GM18526 (cell line): ENCODE results near the gene IL1R2.

Experiments
- POLR2A ChIP-seq: IDR thresholded peaks from 3 replicates; pipeline ENCODE4 v1.6.1; 2011; ENCODE audit not compliant: insufficient read length; ENCODE audit errors: extremely low read depth

IL1R2 gene

DNA sequence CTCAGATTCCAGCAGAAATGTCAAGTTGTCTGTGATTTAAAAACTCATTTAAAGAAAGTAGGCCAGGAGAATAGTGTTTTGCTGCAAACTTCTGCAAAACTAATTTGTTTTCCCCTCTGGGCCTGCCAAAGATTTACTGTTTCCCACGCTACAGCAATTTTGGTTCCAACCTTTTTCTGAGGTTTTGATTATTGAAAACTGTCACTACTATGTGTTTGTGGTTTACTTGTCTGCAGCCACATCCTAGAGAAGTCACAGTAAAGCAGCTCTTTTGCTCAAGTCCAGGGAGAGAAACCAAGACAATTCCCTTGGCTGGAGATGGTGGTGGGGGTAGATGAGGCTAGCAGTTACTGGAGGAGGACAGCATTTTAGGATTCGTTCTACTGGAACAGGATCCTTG, 12.8 kb downstream of the IL1R2 start:
- no peak for TF ChIP-seq POLR2A

DNA sequence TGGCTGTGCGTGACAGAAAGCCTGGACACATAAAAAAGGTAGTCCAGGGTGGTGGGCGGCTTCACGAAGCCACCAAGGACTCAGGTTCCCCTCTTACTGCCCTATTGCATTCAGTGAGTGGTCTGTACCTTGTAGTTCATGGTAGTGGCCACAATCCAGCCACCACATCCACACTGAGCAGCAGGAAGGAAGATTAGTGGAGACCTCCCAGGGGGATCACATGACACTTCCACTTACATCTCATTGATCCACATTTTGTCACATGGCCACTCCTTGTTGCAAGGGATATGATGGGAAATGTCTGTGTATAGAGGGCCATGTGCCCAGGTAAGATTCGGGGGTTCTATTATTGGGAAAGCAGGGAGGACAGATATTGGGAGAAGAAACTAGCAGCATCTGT, 13.7 kb downstream of the IL1R2 start:
- TF ChIP-seq POLR2A: no peak

DNA sequence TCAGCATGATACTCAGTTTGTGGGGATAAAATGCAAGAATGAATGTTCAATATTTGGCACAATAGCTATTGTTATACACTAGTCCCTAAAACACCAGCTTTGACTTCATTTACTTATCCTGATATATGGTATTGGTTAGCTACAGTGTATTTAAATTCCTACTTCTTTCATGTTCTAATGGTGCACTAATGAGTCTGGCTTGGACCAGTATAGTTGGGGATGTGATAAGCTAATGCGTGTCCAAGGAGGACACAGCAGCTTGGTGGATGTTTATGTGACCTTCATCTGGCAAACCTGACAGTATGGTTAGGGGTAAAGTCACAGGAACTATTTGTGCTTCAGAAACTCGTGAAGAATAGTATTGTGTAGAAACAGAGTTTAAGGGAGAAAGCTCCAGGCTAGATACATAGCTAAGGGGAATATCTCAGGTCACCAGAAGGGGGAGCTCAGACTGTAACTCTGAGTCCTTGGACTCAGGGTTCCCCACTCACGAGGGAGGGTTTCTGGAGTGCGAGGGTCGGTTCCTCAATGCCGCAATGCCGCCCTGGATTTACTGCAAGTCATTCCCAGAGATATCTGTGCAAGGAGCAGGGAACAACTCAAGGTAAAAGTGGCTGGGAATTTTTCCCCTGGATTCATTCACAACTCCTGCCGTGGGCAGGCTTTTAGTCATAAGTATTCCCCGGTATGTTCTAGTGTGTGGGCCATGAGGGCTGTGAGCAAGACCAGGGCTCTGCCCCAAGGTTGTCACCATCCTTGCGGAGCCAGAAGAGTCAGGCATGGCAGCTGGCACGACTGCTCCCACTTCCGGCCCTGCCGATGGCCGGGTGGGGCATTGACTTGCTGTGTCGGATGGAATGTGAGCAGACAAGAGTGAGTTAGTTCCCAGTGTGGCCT, 14.5 kb downstream of the IL1R2 start:
- no peak for TF ChIP-seq POLR2A

DNA sequence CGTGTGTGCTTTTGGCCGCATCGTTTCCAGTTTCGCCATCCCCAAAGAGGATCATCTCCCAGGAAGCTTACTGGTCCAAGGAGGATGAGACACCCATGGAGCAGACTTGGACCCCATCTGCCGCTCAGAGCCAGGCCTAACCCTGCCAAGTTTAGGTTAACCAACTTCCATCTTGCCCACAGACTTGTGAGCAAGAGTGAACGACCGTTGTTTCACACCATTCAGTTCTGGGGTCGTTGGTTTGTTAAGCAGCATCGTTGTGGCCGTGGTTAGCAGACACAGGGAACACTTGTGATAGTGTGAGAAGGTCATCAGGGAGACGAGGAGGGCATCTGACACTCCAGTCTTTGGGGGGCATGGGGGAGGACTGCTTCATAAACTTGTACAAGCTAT, 15.1 kb downstream of the IL1R2 start:
- TF ChIP-seq POLR2A: no peak

DNA sequence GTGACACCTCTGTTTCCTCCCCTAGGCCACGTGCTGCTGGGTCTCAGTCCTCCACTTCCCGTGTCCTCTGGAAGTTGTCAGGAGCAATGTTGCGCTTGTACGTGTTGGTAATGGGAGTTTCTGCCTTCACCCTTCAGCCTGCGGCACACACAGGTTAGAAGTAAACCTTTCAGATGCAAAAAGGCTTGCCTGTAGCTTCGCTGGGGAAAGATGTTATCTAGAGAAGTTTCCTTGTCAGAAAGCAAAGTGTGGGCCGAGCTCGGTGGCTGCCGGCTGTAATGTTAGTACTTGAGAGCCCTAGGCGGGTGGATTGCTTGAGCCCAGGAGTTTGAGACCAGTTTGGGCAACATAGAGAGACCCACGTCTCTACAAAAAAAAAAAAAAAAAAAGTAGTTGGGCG, 16.7 kb downstream of the IL1R2 start:
- no peak for TF ChIP-seq POLR2A

DNA sequence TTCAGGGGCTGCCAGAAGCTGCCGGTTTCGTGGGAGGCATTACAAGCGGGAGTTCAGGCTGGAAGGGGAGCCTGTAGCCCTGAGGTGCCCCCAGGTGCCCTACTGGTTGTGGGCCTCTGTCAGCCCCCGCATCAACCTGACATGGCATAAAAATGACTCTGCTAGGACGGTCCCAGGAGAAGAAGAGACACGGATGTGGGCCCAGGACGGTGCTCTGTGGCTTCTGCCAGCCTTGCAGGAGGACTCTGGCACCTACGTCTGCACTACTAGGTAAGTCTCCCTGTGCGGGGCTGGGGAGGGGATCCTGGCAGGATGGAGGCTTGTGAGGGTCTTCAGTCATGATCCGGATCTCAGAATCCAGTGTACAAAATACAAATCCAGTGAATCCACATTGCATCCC, 17.8 kb downstream of the IL1R2 start:
- TF ChIP-seq POLR2A: no peak

DNA sequence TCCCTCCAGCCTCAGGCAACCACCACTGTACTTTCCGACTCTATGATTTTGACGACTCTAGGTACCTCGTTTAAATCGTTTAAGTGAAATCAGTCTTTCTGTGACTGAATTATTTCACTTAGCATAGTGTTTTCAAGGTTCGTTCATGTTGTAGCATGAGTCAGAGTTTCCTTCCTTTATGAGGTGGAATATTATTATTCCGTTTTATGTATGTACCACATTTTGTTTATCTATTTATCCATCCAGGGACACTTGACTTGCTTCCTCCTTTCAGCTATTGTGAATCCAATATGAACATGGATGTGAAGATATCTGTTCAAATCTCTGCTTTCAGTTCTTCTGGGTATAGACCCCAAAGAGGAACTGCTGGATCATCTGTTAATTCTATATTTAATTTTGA, 19.1 kb downstream of the IL1R2 start:
- TF ChIP-seq POLR2A: no peak

DNA sequence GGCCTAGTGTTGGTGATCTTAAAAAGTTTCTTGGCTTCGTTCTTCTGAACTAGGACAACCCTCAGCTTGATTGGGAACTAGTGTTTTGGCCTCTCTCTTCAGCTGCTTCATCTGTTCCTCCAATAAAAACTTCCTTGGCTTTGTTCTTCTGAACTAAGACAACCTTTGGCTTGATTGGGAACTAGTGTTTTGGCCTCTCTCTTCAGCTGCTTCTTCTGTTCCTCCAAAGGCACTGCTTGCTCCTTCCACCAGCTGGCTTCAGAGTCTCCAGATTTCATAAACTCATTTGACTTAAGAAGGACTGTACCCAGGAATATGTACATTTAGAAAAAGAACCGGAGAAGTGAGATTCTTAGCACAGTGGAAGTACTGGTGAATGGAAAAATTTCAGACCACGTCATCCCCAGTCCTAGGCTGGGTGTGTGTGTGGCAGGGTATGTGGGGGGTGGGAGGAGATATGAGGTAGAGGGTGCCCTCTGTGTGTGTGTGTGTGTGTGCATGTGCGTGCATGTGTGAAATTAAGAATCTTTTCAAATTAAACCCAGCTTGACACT, 20.4 kb downstream of the IL1R2 start:
- no peak for TF ChIP-seq POLR2A

DNA sequence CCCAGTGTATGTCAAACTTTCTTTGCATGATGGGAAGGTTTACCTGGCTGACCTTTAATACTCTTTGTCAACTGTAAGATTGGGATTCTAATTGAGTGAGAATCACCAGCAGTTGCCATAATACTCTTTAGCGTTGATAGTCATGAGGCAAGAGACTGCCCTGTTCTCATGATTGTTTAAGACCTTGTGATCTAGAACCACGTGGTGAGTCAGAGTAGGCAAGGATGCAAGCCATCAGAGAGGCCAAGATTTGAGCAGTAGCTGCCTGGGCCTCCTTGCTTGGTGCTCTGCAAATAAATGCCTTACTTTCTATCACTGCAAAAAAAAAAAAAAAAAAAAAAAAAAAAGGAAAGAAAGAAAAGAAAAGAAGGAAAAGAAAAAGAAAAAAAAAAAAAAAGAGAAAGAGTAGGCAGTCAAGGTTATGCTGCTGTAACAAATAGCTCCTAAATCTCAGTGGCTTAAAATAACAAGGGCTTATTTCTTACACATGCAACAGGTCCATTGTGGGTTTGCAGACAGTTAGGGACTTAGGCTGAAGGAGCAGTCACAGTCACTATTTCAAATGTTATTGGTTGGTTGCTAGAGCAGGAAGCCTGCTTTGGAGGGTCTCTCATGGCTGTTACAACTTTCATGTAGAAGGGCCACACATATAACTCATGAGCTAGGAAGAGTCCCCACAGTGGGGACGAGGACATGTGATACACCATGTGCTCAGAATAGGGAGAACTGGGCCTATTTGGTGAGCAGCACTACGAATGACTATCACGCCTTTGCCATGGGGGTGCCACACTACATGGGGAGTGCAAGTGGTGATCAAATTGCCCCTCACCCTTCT, 21.7 kb downstream of the IL1R2 start:
- no peak for TF ChIP-seq POLR2A

DNA sequence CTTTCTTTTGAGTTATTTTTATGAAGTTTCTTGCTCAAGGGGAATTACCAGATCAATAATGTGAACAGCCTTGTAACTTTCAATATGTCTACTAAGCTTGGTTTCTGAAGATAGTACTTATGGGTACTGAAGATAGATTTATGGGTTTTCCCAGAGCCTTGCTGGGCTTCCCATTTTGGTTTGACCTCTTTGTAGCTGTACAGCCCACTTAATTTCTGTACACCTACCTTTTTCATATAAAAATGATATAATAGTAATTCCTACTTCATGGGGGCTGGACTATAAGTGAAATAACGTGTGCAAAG, 22.2 kb downstream of the IL1R2 start:
- no peak for TF ChIP-seq POLR2A

DNA sequence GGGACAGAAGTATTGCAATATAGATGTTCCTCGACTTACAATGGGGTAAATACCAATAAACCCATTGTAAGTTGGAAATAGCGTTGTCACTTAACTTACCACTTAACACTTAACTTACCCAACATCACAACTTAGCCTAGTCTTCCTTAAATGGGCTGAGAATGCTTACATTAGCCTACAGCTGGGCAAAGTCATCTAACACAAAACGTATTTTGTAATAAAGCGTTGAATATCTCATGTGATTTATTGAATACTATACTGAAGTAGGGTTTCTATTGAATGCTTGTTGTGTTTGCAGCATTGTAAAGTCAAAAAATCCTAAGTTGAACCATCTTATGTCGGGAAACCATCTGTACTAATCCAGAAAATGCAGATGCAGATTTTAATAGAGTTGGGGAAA, 23.6 kb downstream of the IL1R2 start:
- no peak for TF ChIP-seq POLR2A

DNA sequence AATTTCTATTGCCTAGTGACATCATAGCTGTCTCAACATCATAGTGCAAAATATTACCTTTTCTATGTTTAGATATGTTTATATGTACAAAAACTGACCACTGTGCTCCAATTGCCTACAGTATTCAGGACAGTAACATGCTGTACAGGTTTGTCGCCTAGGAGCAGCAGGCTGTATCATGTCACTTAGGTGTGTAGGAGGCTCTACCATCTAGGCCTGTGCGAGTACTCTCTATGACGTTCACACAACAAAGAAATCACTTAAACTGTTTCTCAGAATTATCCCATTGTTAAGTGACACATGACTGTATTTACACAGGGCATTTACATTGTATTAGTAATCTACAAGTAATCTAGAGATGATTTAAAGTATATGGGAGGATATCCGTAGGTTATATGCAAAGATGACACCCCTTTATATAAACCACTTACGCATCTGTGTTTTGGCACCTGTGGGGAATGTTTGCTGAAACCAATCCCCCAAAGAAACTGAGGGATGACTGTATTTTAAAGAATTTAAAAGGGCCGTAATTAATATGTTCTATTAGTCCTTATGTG, 24.7 kb downstream of the IL1R2 start:
- TF ChIP-seq POLR2A: no peak

DNA sequence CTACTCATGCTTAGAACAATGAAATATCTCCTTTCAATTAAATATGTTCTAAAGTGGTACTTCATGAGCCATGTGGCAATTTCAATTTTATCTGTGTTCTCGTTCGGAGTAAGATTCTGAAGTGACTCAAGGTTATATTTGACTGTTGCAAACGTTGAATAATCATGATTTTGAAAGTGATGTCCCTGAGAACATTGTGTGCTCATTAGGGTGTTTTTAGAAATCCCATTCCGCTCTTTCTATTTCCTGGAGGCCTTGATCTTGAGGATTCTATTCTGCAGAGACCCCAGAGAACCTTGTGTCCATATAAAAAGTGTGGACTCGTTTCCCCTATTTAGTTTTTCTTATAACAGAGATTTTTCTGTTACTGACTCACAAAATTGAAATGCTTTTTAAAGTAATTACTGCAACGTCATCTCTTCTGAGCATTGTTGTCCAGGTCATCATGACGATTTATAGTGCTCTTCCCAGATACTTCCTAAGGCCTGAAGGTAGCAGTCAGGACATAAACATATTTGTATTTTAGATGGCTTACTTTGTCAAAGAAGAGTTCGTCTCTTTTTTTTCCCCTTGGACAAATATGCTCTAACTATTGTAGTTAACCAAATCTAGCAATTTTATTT, 27.2 kb downstream of the IL1R2 start:
- TF ChIP-seq POLR2A: no peak

DNA sequence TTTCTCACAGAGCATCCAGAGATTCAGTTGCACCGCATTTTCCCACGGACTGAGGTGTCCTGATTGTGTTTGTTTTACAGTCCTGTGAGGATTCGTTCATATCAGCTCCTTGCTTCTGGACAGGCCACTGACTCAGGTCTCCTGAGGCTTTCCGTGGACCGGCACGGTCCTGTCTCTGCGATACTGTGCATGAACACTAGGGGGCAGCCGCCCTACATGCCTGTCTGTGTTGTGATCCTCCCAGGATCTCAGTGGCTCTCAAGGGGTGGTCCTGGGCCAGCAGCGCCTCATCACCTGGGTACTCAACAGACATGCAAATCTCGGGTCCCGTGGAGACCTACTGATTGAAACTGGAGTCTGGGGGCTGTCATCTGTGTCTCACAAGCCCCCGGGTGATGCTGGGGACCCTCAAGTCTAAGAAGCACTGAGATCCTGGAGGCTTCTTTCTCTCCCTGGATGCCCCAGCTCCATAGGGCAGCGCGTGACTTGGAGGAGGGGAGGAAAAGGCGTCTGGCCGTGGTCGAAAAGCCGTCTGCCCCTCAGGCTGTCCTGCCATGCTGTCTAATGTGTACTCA, 28.9 kb downstream of the IL1R2 start:
- TF ChIP-seq POLR2A: no peak

DNA sequence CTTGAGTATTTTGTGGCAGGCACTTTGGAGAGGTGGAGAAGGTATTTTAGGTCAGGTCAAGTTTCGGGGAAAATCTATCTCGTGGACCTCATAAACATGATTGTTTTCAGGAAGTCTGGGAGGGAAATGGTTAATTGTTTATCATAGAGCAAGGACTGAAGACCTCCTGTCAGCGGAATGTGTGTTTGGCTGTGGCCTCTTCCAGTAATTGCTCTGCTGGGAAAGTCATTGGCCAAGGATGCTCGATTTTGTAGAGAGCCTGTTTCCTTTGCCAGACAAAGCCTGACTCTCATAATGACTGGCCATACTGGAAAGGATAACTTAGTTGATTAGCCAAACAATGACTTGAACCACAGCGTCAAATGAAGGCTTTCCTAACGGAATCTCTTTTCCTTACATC, 30.0 kb downstream of the IL1R2 start:
- no peak for TF ChIP-seq POLR2A
